Measurements from ENCODE around the gene TMEM198. TPM values are rescaled to one million over a fixed set of nuclear protein-coding genes. Genes with fewer than 3 reads are reported as not detected.

TMEM198 gene
- total RNA-seq, 1 experiment from 2014 or later, result 0.37 TPM

GRCh38 chr2:219505585-219505984 lies 38.2 kb upstream of the TMEM198 start:
- H3K9me3 ChIP-seq (replicated peaks), result no peaks in the 10 kb centered on the region
- peaks cover 10% of the 10 kb centered on the region for H3K36me3 ChIP-seq
- no peak for DNase-seq (ENCODE audit: low read depth in 1 of 2, low spot score in 2 of 2)
- H3K27me3 ChIP-seq (replicated peaks), result peaks cover 11% of the 10 kb centered on the region
- no peak overlapping the region for H3K27ac ChIP-seq
- H3K4me3 ChIP-seq, result no peak overlapping the region
- H3K4me1 ChIP-seq (replicated peaks), result peaks cover 10% of the 10 kb centered on the region

- H3K27ac ChIP-seq, result no peak overlapping the region
Measured at GRCh38 chr2:219506153-219506801, 37.6 kb upstream of the TMEM198 start.

GRCh38 chr2:219506802-219507526 lies 36.9 kb upstream of the TMEM198 start:
- Histone ChIP-seq H3K27me3 (replicated peaks) (peaks cover 22% of the 10 kb centered on the region), H3K4me3 (no peak overlapping the region), H3K27ac (no peak overlapping the region), H3K36me3 (peaks cover 10% of the 10 kb centered on the region), H3K9me3 (replicated peaks) (no peaks in the 10 kb centered on the region), H3K4me1 (replicated peaks) (peaks cover 10% of the 10 kb centered on the region)
- no peak for DNase-seq (ENCODE audit: low read depth in 1 of 2, low spot score in 2 of 2)

More at GRCh38 chr2:219506153-219506801, 37.6 kb upstream of the TMEM198 start:
- peaks cover 10% of the 10 kb centered on the region for H3K4me1 ChIP-seq (replicated peaks)
- no peak overlapping the region for H3K4me3 ChIP-seq
- no peaks in the 10 kb centered on the region for H3K9me3 ChIP-seq (replicated peaks)
- no peak for DNase-seq (ENCODE audit: low read depth in 1 of 2, low spot score in 2 of 2)
- H3K36me3 ChIP-seq, result peaks cover 10% of the 10 kb centered on the region
- peaks cover 18% of the 10 kb centered on the region for H3K27me3 ChIP-seq (replicated peaks)

- Histone ChIP-seq H3K27ac (no peak overlapping the region), H3K27me3 (replicated peaks) (peaks cover 31% of the 10 kb centered on the region), H3K36me3 (peaks cover 7% of the 10 kb centered on the region), H3K4me3 (no peak overlapping the region), H3K9me3 (replicated peaks) (no peaks in the 10 kb centered on the region), H3K4me1 (replicated peaks) (peaks cover 10% of the 10 kb centered on the region)
- DNase-seq (ENCODE audit: low read depth in 1 of 2, low spot score in 2 of 2), result no peak
Measured at GRCh38 chr2:219507581-219508443, 36.0 kb upstream of the TMEM198 start.

- peaks cover 36% of the 10 kb centered on the region for H3K27me3 ChIP-seq (replicated peaks)
- H3K27ac ChIP-seq, result no peak overlapping the region
- peaks cover 7% of the 10 kb centered on the region for H3K36me3 ChIP-seq
- H3K9me3 ChIP-seq (replicated peaks), result no peaks in the 10 kb centered on the region
- no peak for DNase-seq (ENCODE audit: low read depth in 1 of 2, low spot score in 2 of 2)
- H3K4me1 ChIP-seq (replicated peaks), result peaks cover 10% of the 10 kb centered on the region
- H3K4me3 ChIP-seq, result no peak overlapping the region
Measured at GRCh38 chr2:219508444-219508734, 35.4 kb upstream of the TMEM198 start.

- no peak for DNase-seq (ENCODE audit: low read depth in 1 of 2, low spot score in 2 of 2)
- H3K4me3 ChIP-seq, result no peak overlapping the region
Measured at GRCh38 chr2:219508971-219509779, 34.7 kb upstream of the TMEM198 start.

GRCh38 chr2:219509780-219510511 lies 33.9 kb upstream of the TMEM198 start:
- Histone ChIP-seq H3K36me3 (no peaks in the 10 kb centered on the region), H3K9me3 (replicated peaks) (no peaks in the 10 kb centered on the region), H3K27ac (no peak overlapping the region), H3K27me3 (replicated peaks) (peaks cover 52% of the 10 kb centered on the region), H3K4me1 (replicated peaks) (peaks cover 10% of the 10 kb centered on the region), H3K4me3 (no peak overlapping the region; the same call in 1 of the 2 replicates)
- DNase-seq (ENCODE audit: low read depth in 1 of 2, low spot score in 2 of 2), result peak; percentile 39 to 59

More at GRCh38 chr2:219508971-219509779, 34.7 kb upstream of the TMEM198 start:
- peaks cover 5% of the 10 kb centered on the region for H3K36me3 ChIP-seq
- no peak overlapping the region for H3K27ac ChIP-seq
- peaks cover 10% of the 10 kb centered on the region for H3K4me1 ChIP-seq (replicated peaks)
- peaks cover 44% of the 10 kb centered on the region for H3K27me3 ChIP-seq (replicated peaks)
- H3K9me3 ChIP-seq (replicated peaks), result no peaks in the 10 kb centered on the region

- Histone ChIP-seq H3K4me1 (replicated peaks) (peaks cover 10% of the 10 kb centered on the region), H3K36me3 (no peaks in the 10 kb centered on the region), H3K9me3 (replicated peaks) (no peaks in the 10 kb centered on the region), H3K27me3 (replicated peaks) (peaks cover 59% of the 10 kb centered on the region), H3K4me3 (no peak overlapping the region), H3K27ac (no peak overlapping the region)
- no peak for DNase-seq (ENCODE audit: low read depth in 1 of 2, low spot score in 2 of 2)
Measured at GRCh38 chr2:219510512-219511135, 33.2 kb upstream of the TMEM198 start.

- H3K9me3 ChIP-seq (replicated peaks), result no peaks in the 10 kb centered on the region
- peaks cover 10% of the 10 kb centered on the region for H3K4me1 ChIP-seq (replicated peaks)
- no peak overlapping the region for H3K27ac ChIP-seq
- no peaks in the 10 kb centered on the region for H3K36me3 ChIP-seq
- peaks cover 65% of the 10 kb centered on the region for H3K27me3 ChIP-seq (replicated peaks)
- no peak overlapping the region for H3K4me3 ChIP-seq
- DNase-seq (ENCODE audit: low read depth in 1 of 2, low spot score in 2 of 2), result no peak
Measured at GRCh38 chr2:219511547-219512325, 32.1 kb upstream of the TMEM198 start.

- Histone ChIP-seq H3K27ac (no peak overlapping the region), H3K4me1 (replicated peaks) (peaks cover 10% of the 10 kb centered on the region), H3K9me3 (replicated peaks) (no peaks in the 10 kb centered on the region), H3K36me3 (no peaks in the 10 kb centered on the region), H3K27me3 (replicated peaks) (peaks cover 70% of the 10 kb centered on the region), H3K4me3 (no peak overlapping the region)
- no peak for DNase-seq (ENCODE audit: low read depth in 1 of 2, low spot score in 2 of 2)
Measured at GRCh38 chr2:219512524-219513216, 31.2 kb upstream of the TMEM198 start.

- Histone ChIP-seq H3K27ac (no peak overlapping the region), H3K36me3 (no peaks in the 10 kb centered on the region), H3K4me3 (no peak overlapping the region), H3K4me1 (replicated peaks) (peaks cover 10% of the 10 kb centered on the region), H3K27me3 (replicated peaks) (peaks cover 76% of the 10 kb centered on the region), H3K9me3 (replicated peaks) (no peaks in the 10 kb centered on the region)
- DNase-seq (ENCODE audit: low read depth in 1 of 2, low spot score in 2 of 2), result no peak
Measured at GRCh38 chr2:219513787-219514186, 30.0 kb upstream of the TMEM198 start.
